Astrocyte (in vitro differentiated cells and primary cell): ENCODE data around the gene NTN4.

Experiments used
- CTCF ChIP-seq: IDR thresholded peaks from 2 replicates; pipeline ENCODE4 v1.5.1; 2011; ENCODE audit warnings: low read depth, mild to moderate bottlenecking, inconsistent platforms, low read length, moderate library complexity; ENCODE audit not compliant: insufficient read depth
- EZH2 ChIP-seq: IDR thresholded peaks from 2 replicates; pipeline ENCODE4 v1.6.1; 2012; ENCODE audit warnings: mild to moderate bottlenecking, low read length, inconsistent platforms; ENCODE audit not compliant: insufficient read depth

DNA sequence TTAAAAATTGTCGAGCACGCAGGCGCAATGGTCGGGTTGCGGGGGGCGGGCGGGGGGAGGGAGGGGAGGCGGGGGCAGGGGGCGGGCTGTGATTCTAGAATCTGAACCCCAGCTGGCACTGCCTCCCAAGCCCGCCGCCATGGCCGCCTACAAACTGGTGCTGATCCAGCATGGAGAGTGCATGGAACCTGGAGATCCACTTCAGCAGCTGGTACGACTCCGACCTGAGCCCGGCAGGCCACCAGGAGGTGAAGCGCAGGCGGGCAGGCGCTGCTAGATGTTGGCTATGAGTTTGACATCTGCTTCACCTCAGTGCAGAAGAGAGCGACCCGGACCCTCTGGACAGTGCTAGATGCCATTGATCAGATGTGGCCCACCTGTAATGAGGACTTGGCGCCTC lies 118.4 kb downstream of the NTN4 start:
- TF ChIP-seq CTCF (no peak), EZH2 (no peak)
